DMS 273 (cell line): ENCODE data around the gene GRIP1.
"Not testable (repeated sequence)": the region's sequence is repeated elsewhere in the genome, so short reads cannot be mapped to it uniquely, and the experiment has no call there.

ENCODE experiments used
- DNase-seq: peaks from one replicate; lab custom pipeline; 2025; ENCODE audit not compliant: unreplicated experiment; lab: John Stamatoyannopoulos, UW

Gene GRIP1

DNA sequence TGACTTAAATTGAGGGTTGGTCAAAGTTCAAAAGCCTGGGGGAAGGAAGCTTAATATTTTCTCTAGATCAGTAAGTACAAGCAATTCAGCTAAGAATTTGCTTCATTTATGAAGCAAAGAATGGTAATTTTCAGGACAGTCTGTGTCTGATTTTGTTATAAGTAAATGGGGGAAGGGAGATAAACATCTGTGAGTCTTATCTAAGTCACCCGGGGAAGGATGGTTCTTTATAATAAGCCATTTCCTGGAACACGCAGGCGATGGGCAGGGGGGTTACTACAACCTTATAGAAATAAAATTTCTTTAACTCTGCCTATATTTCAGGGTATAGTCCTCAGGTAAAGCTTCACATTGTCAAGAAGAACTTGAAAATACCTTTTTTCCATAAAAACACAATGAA lies 333.7 kb downstream of the GRIP1 start:
- no peak for DNase-seq

DNA sequence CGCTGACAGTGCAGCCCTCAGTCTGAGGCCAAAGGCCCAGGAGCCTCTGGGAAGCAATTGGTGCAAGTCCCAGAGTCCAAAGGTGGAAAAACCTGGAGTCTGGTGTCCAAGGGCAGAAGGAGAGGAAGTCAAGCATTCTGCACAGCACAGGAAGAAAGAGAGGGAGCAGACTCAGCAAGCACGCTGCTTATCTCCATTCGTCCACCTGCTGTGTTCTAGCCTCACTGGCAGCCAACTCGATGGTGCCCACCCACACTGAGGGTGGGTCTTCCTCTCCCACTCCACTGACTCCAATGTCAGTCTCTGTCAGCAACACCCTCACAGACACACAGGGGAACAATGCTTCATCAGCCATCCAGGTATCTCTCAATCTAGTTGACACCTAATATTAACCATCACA lies 337.8 kb downstream of the GRIP1 start:
- DNase-seq = no peak

DNA sequence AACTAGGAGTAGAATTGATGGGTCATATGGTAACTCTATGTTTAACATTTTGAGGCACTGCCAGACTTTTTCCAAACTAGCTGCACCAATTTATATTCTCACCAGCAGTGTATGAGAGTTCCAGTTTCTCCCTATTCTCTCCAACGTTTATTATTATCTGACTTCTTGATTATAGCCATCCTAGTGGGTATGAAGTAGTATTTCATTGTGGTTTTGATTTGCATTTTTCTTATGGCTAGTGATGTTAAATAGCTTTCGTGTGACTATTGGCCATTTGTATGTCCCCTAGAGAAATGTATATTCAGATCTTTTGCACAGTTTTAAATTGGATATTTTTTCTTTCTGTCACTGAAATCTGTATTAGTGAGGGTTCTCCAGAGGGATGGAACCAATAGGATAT lies 338.7 kb downstream of the GRIP1 start:
- no peak for DNase-seq

DNA sequence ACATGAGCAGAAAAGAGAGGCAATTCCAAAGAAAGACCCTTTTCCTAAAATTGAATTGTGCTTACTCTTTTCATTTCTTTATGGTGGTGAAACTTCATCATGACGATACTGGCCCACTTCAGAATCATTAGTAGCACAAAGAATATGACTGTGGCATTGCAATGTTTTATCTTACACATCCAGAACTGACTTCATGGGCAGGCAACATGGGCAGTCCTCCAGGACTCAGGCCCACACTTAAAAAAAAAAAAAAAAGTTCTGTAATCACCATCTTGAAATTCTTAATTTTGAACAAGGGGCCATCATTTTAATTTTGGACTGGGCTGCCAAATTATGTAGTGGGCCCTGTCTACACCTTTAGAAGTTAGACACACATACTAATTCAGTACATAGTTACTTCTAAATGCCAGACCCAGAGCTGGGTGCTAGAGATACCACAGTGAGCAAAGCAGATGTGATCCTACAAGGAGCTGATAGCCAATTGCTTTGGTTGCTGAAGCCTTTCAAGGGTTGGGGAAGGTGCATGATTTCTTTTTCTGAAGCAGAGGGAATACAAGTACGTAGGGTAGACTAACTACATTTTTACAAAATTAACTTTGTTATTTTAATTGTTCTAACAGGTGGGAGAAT lies 341.4 kb downstream of the GRIP1 start:
- no peak for DNase-seq

DNA sequence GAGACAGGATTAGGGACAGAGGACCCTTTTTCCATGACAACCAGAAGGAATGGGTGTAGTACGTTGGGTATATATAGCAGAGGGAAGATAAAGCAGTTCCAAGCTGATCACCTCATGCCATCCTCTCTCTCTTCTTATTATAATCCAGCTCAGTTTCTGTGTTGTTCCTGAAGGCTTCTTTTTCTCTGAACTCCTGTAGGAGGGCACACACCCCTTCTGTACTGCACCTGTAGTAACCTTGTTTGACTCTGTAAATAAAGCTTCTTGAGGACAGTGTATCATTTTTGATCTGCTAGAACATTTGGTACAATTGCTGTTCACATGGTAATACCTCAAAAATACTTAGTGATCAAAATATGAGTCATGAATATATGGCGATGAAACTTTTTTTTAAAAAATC lies 343.1 kb downstream of the GRIP1 start:
- no peak for DNase-seq

DNA sequence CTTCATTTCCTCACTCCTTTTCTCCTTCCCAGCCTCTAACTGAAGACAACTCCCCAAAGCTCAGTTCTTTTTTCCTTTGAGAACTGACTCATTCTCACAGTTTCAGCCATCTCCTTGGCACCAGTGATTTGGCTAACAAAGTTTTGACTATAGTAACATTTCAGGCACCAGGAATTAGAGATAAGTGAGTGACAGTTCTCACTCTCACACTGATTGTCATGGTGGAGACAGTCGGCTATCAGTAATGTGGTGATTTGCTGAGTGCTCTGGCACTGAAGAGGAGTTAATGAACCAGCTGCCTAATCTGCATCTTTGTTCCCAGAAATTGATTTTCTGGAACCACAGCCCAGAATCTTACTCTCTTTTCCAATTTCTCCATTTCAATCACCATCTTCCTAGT lies 347.1 kb downstream of the GRIP1 start:
- DNase-seq = no peak

DNA sequence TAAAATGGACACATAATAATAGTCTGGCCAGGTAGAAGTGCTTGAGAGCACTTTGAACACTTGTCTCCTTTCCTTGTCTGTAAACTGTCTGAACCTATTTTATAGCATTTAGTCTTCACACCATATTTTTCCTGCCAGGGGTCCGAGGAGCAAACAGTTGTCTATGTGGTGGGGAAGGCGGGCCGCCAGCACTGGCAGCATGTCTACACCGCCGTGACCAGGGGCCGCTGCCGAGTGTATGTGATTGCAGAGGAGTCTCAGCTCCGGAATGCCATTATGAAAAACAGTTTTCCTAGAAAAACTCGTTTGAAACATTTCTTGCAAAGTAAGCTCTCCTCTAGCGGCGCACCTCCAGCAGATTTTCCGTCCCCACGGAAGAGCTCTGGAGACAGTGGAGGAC lies 347.9 kb downstream of the GRIP1 start:
- DNase-seq = no peak

DNA sequence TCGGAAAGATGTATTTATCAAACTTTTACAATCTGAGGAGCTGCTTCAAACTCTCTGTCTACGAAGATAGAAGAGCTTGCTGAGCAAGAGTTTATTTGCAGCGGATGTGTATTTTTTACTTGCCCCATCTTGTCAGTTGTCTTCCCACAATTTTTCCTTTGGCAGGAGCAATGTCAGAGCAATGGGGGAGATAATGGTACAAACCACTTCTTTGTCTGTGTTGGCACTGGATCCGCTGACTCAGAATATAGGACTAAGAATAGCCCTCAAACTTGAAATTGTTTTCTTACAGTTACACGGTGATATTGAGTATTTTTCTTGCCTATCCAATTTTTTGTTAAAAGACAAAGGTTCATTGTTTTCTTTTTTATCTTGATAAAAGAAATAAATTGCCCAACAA lies 348.9 kb downstream of the GRIP1 start:
- DNase-seq = no peak

DNA sequence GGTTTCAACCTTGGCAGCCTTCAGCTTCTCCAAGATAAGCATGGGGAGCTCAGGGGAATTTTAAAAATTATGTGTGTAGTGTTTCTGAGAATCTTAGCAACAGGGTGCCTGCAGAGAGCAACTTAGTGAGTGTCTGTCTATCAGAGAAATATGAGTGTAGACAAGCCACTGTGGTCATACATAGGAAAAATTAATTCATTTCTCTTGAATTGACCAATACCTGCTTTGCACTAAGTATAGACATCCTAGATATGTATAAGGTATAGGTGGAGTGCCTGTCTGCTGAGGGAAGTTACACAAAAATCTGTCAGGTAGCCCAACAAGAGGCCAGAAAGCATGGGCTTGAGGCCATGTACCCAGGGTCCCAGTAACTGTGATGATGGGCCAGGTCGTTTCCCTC lies 355.9 kb downstream of the GRIP1 start:
- no peak for DNase-seq

DNA sequence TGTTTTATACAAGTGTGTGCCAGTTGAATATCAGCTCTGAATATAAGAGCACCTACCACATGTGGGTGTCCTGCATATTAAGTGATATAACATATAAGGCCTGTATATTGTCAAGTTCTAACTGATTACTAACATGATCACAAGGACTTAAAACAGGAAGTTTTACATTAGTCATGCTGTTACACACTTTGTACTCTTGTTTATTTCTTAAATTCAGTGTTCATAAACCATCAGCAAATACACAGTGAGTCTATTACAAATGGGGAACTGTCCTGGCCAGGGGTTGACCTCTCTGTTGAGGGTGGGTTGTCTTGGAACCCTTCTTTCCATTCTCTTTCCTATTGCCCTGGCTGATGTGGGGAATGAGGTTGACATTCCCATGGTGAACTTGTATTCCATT lies 357.4 kb downstream of the GRIP1 start:
- no peak for DNase-seq

DNA sequence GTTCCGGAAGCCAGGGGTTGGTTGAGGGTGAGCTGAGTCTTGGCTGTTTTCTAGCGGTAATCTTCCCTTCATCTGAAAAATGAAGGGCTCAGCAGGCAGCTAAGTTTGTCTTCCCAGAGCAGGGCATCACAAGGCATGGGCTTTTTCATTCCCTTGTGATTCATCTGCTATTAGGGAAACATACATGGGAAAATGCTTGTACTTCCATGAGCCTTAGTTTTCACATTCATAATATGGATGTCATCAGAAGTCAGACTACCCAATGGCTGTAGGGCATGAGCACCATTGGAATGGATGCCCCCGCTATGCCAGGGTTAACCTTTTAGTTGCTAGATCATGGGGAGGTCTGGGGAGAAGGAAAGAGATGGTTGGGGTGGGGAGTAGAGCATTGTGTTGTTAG lies 357.9 kb downstream of the GRIP1 start:
- DNase-seq = no peak

DNA sequence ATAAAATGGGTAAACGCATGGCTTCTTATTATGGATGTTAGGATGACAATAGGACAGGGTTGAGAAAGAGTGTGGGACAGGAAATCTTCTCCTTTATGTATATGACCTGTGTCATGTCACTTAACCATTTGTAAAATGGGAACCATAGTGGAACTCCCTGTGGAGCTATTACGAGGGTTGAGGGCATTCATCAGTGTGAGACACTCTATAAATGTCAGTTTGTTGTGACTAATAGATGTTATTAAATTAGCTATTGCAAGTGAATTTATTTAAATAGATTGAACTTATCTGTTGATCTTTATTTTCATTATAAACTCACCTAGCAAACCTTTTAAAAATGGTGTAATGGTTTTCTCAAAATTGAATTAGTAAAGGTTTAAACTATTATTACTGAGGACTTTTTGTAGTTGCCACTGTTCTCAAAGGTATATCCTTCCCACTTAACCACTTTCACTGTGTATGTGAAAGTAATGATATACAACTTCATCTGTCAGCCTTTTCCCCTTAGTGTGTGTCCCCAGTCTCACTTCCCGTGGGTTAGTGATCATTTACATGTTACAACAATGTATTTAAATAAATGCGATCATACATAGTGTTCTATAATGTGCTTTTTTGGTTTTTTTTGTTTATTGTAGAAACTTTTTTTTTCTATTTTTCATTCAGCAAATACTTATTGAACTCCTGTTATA lies 359.5 kb downstream of the GRIP1 start:
- DNase-seq = no peak

DNA sequence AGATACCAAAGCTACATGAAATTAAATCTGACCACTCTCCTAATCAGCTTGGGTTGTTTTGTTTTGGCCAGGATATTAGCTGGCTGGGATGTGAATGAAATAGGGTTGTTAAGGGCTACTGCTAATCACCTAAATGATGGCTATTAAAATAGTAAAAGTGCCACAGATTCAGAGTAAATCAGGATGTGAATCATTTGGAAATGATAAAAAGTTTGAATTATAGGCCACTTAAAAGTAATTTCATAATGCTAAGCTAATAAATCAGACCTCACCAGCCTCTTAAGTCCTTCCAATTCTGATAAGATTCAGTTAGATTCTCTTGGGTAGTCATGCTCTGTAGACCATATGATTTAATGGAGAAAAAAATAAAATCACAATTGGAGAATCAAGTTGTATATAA lies 364.6 kb downstream of the GRIP1 start:
- DNase-seq = no peak

DNA sequence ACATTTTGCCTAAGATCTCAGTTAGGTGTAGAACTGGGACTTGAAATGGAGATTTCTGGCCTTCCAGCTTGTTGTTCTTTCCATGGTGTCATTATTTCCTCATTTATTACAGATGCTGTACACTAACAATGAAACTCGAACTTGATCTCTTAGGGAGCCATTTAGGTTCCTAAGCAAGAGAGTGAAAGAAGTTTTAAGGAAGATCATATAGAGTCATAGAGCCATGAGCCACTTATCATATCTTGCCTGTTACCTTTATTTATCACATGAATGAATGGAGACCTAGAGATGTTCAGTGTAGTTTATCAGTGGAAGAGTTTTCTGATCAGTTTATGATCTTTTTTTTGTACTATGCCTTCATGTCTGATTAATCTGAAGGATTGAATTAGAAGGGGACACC lies 366.7 kb downstream of the GRIP1 start:
- no peak for DNase-seq

DNA sequence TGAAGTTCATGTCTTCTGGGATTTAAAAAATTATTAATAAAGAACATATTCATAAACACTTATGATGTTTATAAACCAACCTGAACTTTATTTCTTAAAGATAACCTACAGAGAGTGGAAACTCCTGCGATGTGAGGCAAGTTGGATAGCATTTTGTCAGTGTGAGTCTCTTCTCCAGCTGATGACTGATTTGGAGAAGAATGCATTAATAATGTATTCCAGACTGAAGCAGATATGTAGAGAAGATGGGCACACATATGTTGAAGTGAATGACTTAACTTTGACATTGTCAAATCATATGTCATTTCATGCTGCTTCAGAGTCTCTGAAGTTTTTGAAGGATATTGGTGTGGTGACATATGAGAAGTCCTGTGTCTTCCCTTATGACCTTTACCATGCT lies 369.3 kb downstream of the GRIP1 start:
- no peak for DNase-seq

DNA sequence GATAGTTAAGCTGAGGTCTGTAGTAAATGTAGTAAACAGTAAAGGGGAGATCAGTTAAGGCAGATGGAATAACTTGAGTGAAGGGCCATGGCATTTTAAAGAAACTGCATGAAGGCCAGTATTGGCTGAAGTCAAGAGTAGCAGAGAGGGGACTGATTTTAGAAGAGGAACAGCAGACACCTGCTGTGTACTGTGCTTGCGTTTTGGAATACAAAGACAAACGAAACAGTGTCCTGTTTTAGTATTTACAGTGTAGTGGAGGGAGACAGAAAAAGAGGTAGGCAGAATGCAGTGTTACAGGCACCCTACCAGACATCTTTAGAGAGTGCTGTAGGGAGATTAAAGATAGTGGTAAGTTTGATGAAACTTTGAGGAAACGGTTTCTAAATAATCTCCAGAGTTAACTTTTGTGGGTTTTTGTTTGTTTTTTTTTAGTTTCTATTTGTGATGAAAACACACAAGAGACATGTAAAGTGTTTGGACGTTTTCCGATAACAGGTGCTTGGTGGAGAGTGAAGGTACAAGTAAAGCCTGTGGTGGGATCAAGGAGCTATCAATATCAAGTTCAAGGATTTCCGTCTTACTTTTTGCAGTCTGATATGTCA lies 374.5 kb downstream of the GRIP1 start:
- DNase-seq = no peak

DNA sequence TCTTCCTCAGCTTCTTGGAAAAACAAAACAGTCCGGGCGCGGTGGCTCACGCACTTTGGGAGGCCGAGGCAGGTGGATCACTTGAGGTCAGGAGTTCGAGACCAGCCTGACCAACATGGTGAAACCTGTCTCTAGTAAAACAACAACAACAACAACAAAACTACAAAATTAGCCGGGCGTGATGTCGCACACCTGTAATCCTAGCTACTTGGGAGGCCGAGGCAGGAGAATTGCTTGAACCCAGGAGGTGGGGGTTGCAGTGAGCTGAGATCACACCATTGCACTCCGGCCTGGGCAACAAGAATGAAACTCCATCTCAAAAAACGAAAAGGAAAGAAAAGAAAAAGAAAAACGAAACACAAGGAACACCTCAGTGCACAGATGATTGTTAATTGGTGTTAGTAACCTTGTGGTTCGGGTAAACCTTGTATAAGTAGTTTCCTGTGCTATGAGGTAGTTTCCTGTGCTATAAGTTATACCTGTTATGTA lies 375.5 kb downstream of the GRIP1 start:
- not testable (repeated sequence) for DNase-seq

DNA sequence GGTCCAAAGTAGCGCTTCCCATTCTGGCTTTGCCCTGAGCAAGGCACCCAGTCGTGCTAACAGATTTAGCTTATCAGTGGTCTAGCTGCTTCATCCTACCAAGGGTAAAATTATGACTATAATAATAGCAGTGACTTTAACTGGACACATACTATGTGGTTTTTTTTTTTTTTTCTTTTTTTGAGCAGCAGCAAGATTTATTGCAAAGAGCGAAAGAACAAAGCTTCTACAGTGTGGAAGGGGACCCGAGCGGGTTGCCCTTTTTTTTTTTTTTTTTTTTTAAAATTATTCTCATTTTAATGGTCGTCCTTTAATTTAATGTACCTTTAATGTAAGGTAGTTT lies 376.1 kb downstream of the GRIP1 start:
- no peak for DNase-seq

DNA sequence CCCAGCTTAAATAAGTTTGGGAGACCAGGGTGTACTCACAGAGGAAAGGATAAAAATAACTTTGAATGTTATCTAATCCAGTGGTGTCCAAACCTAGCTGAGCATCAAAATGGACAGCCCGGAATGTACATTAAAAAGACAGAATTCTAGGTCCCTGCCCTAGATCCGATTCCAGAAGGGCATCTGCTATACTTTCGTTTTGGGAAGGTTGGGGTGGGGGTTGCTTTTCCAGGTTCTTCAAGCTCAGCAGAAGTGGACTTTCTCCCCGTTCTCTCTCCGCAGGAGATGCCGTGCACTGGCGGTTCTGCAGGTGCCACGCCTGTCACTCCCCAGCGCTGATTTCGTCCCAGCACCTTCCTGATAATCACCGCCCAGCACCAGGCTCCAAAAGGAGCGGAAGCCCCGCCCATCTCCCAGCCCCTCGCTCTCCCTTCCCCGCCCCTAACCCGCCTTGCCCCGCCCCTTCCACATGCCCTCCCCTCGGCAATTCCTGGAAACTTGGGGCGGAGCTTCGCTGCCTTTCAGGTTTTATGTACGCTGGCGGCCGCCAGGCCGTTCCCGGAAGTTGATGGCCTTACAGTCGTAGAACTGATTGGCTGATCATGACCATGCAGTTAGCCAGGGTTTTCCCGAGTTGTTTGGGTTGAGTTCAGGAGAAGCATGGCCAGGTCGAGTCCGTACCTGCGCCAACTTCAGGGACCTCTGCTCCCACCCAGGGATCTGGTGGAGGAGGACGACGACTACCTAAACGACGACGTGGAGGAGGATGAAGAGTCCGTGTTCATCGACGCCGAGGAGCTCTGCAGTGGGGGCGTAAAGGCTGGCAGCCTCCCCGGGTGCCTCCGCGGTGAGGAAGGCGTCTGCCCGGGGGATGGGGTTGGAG lies 376.7 kb downstream of the GRIP1 start, which contains the start of gene HELB:
TSS of gene HELB (plus strand) at position 550 of the 883 bp plus-strand sequence. CDS start at position 661, 111 bp downstream.
- peak; percentile 97 for DNase-seq

DNA sequence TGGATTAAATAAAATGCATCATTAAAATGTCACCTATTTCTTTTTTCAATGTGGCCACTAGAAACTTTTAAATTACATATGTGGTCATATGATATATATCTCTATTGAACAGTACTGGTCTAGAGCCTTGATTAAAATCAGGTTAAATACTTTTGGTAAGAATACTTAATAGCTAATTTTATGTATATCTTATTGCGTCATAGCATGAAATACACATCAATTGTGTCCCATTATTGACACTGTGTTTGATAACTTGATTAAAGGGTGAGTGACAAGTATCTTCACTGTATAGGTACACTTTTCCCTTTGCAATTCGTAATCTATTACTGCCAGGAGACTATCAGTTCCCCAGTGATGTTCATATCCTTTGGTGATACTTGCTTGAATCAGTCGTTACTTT lies 381.0 kb downstream of the GRIP1 start:
- no peak for DNase-seq
